GM21825 (cell line): ENCODE measurements around the gene HSPA6.
"Not testable (repeated sequence)": the region's sequence is repeated elsewhere in the genome, so short reads cannot be mapped to it uniquely, and the experiment has no call there.

Experiments
- ATAC-seq: cut with Tn5 transposase; IDR thresholded peaks from one replicate; pipeline ENCODE4 v1.9.1; 2021; ENCODE audit warnings: mild to moderate bottlenecking, moderate library complexity; ENCODE audit not compliant: unreplicated experiment

Gene HSPA6

GRCh38 chr1:161557506-161558450, 33.4 kb downstream of the HSPA6 start:
- ATAC-seq, result not testable (repeated sequence)

DNA sequence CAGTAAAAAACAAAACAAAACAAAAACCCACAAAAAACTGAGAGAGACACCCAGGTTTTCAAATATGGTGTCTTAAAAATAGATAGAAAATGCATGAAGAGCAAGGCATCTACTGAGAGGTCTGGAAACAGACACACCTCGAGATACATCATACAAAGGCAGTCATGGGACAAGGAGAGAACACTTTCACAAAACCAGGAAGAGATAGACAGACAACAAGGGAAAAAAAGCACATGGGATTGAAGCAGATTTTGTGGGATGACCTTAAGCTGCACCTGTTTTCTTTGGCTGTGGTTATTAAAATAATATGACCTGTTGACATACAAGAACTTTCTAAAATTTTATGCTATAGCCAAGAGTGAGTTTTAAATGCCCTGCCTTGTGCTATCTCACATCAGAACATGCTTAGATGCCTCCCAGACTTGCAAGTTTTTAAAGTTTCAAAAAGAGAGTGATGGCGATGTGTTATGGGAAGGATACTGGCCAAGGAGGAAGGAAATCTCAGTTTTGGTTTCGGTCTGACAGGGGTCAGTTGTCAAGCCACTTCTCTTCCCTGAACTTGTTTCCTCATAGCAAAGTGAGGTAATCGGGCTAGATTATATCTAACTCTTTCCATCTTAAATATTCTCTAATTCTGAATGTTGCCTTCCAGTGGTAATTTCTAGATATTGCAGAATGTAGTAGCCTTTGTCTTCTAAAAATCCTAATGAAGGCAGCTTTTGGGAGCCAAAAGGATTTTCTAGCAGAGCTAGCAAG, 36.8 kb downstream of the HSPA6 start:
- not testable (repeated sequence) for ATAC-seq

GRCh38 chr1:161562441-161562840, 38.1 kb downstream of the HSPA6 start:
- not testable (repeated sequence) for ATAC-seq

- not testable (repeated sequence) for ATAC-seq
Observed at GRCh38 chr1:161563522-161563921, 39.2 kb downstream of the HSPA6 start.

GRCh38 chr1:161566602-161566960, 42.2 kb downstream of the HSPA6 start:
- not testable (repeated sequence) for ATAC-seq

GRCh38 chr1:161571703-161572102, 47.4 kb downstream of the HSPA6 start:
- not testable (repeated sequence) for ATAC-seq
